ENCODE results near the gene ADAMTS9. TPM values are rescaled to one million over a fixed set of nuclear protein-coding genes. Genes with fewer than 3 reads are reported as not detected.
A peak's percentile ranks its signal among the peaks of the same experiment; 100 is the strongest.

Gene ADAMTS9
- total RNA-seq, 4 donors from 2014 or later: 136 to 1,116 (median 230) TPM

GRCh38 chr3:64584179-64584578 is 103.6 kb downstream of the ADAMTS9 start:
- no peak for TF ChIP-seq CTCF (IDR thresholded peaks at IDR 0.05)
- ATAC-seq (ENCODE audit: low FRiP score) (peak; percentile 60), DNase-seq (ENCODE audit: low spot score) (no peak)

- ATAC-seq (ENCODE audit: low FRiP score): no peak
- TF ChIP-seq CTCF (IDR thresholded peaks at IDR 0.05): no peak
- no peak for DNase-seq (ENCODE audit: low spot score)
These were observed 109.0 kb downstream of the ADAMTS9 start for GRCh38 chr3:64578797-64579196.

- no peak for TF ChIP-seq CTCF (IDR thresholded peaks at IDR 0.05)
- DNase-seq (ENCODE audit: low spot score): no peak
- ATAC-seq (ENCODE audit: low FRiP score): no peak
These were observed 109.6 kb downstream of the ADAMTS9 start for GRCh38 chr3:64578062-64578770.

- no peak for ATAC-seq (ENCODE audit: low FRiP score)
- DNase-seq (ENCODE audit: low spot score): no peak
- no peak for TF ChIP-seq CTCF (IDR thresholded peaks at IDR 0.05)
These were observed 111.5 kb downstream of the ADAMTS9 start for GRCh38 chr3:64576211-64576775.

GRCh38 chr3:64575211-64575844 is 112.5 kb downstream of the ADAMTS9 start:
- no peak for TF ChIP-seq CTCF (IDR thresholded peaks at IDR 0.05)
- no peak for ATAC-seq (ENCODE audit: low FRiP score)
- DNase-seq (ENCODE audit: low spot score): no peak

GRCh38 chr3:64574194-64574593 is 113.6 kb downstream of the ADAMTS9 start:
- DNase-seq (ENCODE audit: low spot score): no peak
- ATAC-seq (ENCODE audit: low FRiP score): no peak
- TF ChIP-seq CTCF (IDR thresholded peaks at IDR 0.05): no peak
